IPS-15b (cell line): Measurements from ENCODE around the gene TNKS2.

Experiments
- H3K27me3 ChIP-seq: one replicate; pipeline ENCODE4 v1.6.1; 2013; ENCODE audit warnings: low read length; ENCODE audit not compliant: control insufficient read depth, insufficient read depth
- H3K36me3 ChIP-seq: one replicate; pipeline ENCODE4 v1.6.1; 2013; ENCODE audit warnings: low read length; ENCODE audit not compliant: control insufficient read depth, insufficient read depth
- H3K4me1 ChIP-seq: one replicate; pipeline ENCODE4 v1.6.1; 2013; ENCODE audit warnings: mild to moderate bottlenecking, low read length; ENCODE audit not compliant: control insufficient read depth, insufficient read depth
- H3K4me3 ChIP-seq: one replicate; pipeline ENCODE4 v1.5.1; 2013; ENCODE audit warnings: low read depth, low read length
- H3K9ac ChIP-seq: one replicate; pipeline ENCODE4 v1.6.1; 2013; ENCODE audit warnings: low read depth, mild to moderate bottlenecking, low read length
- H3K9me3 ChIP-seq: one replicate; pipeline ENCODE4 v1.6.1; 2013; ENCODE audit warnings: mild to moderate bottlenecking, low read length; ENCODE audit not compliant: control insufficient read depth, insufficient read depth

TNKS2 gene

DNA sequence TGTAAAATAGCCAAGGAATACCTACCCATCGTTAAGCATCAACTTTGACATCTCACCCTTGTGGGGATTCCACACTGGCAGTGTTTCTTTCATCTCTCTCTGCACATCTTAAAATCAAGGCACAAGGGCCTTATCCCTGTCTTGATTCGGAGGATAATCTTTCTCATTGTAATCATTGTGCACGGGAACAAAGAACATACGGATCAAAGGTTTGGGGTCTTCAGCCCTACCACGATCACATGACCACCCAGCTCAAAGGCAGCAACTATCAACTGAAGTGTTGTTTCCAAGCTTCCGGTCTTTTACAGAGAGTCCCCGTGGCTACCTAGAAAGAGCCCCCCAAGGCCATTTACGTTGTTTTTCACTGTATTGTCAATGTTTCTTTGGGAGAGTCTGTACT lies 99.2 kb downstream of the TNKS2 start:
- no peaks in the 10 kb centered on the region for H3K4me1 ChIP-seq

GRCh38 chr10:91901784-91902677 lies 103.8 kb downstream of the TNKS2 start:
- Histone ChIP-seq H3K4me1 (no peaks in the 10 kb centered on the region), H3K27me3 (no peaks in the 10 kb centered on the region), H3K4me3 (no peak overlapping the region), H3K9ac (no peak overlapping the region), H3K9me3 (no peaks in the 10 kb centered on the region), H3K36me3 (no peaks in the 10 kb centered on the region)

More for the DNA sequence above, 99.2 kb downstream of the TNKS2 start:
- Histone ChIP-seq H3K4me3 (no peak overlapping the region), H3K9me3 (no peaks in the 10 kb centered on the region), H3K27me3 (no peaks in the 10 kb centered on the region), H3K9ac (no peak overlapping the region), H3K36me3 (no peaks in the 10 kb centered on the region)

GRCh38 chr10:91907033-91907594 lies 108.9 kb downstream of the TNKS2 start:
- Histone ChIP-seq H3K9ac (no peak overlapping the region), H3K4me3 (peak overlapping the region; percentile 78), H3K27me3 (no peaks in the 10 kb centered on the region), H3K4me1 (peaks cover 2% of the 10 kb centered on the region), H3K36me3 (no peaks in the 10 kb centered on the region), H3K9me3 (no peaks in the 10 kb centered on the region)

DNA sequence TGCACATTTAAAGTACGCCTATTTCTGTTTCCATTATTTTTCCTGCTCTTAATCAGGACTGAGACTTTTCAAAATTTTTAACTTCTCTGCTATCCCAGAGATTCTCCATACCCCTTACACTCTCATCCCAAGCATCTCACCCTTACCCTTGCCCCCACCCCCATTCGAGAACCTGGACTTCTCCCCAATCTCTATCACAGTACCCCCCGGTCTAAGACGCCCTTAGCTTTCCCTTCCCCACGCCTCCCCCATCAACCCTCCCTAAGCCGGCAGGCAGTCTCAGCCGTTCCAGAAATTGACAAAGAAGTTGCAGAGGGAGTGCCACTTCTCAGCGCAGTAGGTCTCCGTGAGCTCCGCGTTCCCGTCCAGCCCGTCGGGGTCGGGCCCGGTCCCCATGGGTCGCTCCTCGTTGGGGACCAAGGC lies 109.7 kb downstream of the TNKS2 start:
- H3K4me1 ChIP-seq, result peaks cover 2% of the 10 kb centered on the region
- no peaks in the 10 kb centered on the region for H3K27me3 ChIP-seq
- peak overlapping the region; percentile 47 for H3K9ac ChIP-seq
- peak overlapping the region; percentile 78 for H3K4me3 ChIP-seq
- H3K36me3 ChIP-seq, result no peaks in the 10 kb centered on the region
- no peaks in the 10 kb centered on the region for H3K9me3 ChIP-seq

DNA sequence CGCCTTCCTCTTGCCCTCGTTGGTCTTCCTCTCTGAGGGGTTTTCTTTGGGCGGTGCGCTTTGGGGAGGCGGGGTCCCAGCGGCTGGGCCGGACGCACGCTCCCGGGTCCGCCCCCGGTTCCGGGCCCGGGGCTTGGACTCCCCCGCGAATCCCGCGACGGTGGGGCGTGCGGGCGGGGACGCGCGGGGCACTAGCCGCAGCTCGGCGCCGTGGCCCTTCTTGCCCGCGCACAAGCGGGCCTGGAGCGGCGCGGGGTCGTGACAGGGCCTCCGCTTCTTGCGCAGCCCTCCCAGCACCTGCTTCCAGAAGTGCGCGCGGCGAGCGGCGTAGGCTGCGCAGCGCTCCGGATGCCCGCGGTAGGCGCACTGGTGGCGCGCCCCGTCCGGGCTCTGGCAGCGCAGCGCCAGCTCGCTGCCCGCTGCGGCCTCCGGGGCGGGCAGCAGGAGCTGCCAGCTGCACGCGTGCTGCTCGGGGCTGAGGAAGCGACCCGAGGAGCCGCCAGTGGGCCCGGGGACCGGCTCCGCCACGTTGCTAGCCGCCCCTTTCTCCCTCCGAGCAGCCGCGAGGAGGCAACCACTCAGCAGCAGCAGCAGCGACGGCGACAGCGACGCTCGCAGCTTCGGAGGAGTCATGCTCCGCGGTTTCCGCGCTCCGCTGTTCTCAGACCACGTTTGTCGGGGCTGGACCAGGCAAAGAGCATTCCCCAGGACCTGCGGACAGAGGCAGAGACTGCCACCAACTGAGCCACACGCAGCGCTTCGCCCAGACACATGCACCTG lies 110.3 kb downstream of the TNKS2 start:
- Histone ChIP-seq H3K9me3 (no peaks in the 10 kb centered on the region), H3K4me1 (peaks cover 2% of the 10 kb centered on the region), H3K27me3 (no peaks in the 10 kb centered on the region), H3K4me3 (peak overlapping the region; percentile 78), H3K9ac (peak overlapping the region; percentile 58), H3K36me3 (no peaks in the 10 kb centered on the region)

DNA sequence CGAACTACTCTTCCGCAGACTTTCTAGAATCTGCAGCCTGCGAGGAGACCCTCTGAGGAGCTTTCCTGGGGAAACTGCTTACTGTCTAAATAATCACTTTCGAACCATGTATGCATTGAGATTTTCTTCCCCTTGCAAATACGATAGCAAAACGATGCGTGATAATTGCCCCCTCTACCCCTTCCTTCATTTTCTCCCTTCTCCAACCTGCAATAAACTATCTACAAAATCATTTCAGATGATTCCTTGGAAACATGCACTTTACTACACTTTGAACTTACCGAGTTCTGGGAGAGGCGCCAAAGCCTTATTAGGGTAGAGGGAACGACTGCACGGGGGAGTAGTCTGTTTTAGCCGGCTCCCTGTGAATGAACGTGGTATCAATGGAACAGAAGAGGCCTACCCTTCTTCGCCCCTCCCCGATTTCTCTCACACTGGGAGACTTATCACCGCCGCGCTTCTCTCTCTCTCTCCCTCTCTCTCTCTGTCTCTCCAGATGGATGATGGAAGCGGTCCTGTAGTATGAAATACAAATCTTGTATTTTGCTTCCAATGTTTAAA lies 111.0 kb downstream of the TNKS2 start, which contains the start of gene FGFBP3:
FGFBP3 (minus strand) TSS at position 370 of the 561 bp plus-strand sequence. CDS start 517 bp downstream, outside the sequence.
- Histone ChIP-seq H3K4me1 (peaks cover 2% of the 10 kb centered on the region), H3K4me3 (peak within 1 kb of the TSS; percentile 78), H3K9me3 (no peaks in the 10 kb centered on the region), H3K36me3 (no peaks in the 10 kb centered on the region), H3K27me3 (no peaks in the 10 kb centered on the region), H3K9ac (peak within 1 kb of the TSS; percentile 58)

- H3K4me3 ChIP-seq, result no peak overlapping the region
- no peak overlapping the region for H3K9ac ChIP-seq
- H3K9me3 ChIP-seq, result no peaks in the 10 kb centered on the region
- no peaks in the 10 kb centered on the region for H3K36me3 ChIP-seq
- H3K27me3 ChIP-seq, result no peaks in the 10 kb centered on the region
- H3K4me1 ChIP-seq, result peaks cover 2% of the 10 kb centered on the region
Measured at GRCh38 chr10:91910467-91910866, 112.2 kb downstream of the TNKS2 start.
